Measurements from ENCODE around the gene SLC37A1. TPM values are rescaled to one million over a fixed set of nuclear protein-coding genes. Genes with fewer than 3 reads are reported as not detected.

SLC37A1 gene
- total RNA-seq, 1 experiment from 2014 or later, result 15.0 TPM

GRCh38 chr21:42567214-42567555, 53.5 kb downstream of the SLC37A1 start:
- intact Hi-C loops (cut with micrococcal nuclease), result no loop called here
- no peak overlapping the region for H3K4me2 ChIP-seq (ENCODE audit: low read length)
- TF ChIP-seq EZH2 (IDR thresholded peaks at IDR 0.05), result no peak
- no peak for TF ChIP-seq ZNF274 (IDR thresholded peaks at IDR 0.05; ENCODE audit: low read depth, low read length)
- no peak for TF ChIP-seq ZFX (IDR thresholded peaks at IDR 0.05)
- no peaks in the 10 kb centered on the region for H3K9me3 ChIP-seq (ENCODE audit: control insufficient read depth in 1 of 2, insufficient read depth in 1 of 2, low read depth in 1 of 2, low read length in 2 of 2)
- CTCF ChIA-PET, result no interaction called here
- no peaks in the 10 kb centered on the region for H3K36me3 ChIP-seq (ENCODE audit: control insufficient read depth in 1 of 2, insufficient read depth in 2 of 2, low read length in 2 of 2)
- no peak overlapping the region for H2AFZ ChIP-seq (ENCODE audit: low read depth, low read length, poor library complexity, severe bottlenecking)
- POLR2A ChIA-PET, result no interaction called here
- no peaks in the 10 kb centered on the region for H3K4me1 ChIP-seq (ENCODE audit: control insufficient read depth in 1 of 2, insufficient read depth in 2 of 2, low read length in 2 of 2)
- DNase-seq (ENCODE audit: low read depth, low spot score) (no peak), ATAC-seq (no peak)
- BruUV-seq (replicated peaks), result no TSS peak
- no peak overlapping the region for H3K4me3 ChIP-seq (replicated peaks in 1 of 2; ENCODE audit: low read depth in 1 of 2, low read length in 2 of 2)
- H3K9ac ChIP-seq (ENCODE audit: low read length), result no peak overlapping the region
- no peaks in the 10 kb centered on the region for H4K20me1 ChIP-seq (ENCODE audit: insufficient read depth)
- H3K27me3 ChIP-seq (ENCODE audit: insufficient read depth, low read length), result no peaks in the 10 kb centered on the region
- RAD21 ChIA-PET (ENCODE audit: low non-redundant PET in 1 of 2, low total read pairs in 2 of 2, uncharacterized antibody in 2 of 2, unreplicated experiment in 2 of 2), result no interaction called here
- H3K79me2 ChIP-seq (ENCODE audit: insufficient read depth, low read length), result no peaks in the 10 kb centered on the region
- no peak overlapping the region for H3K27ac ChIP-seq (ENCODE audit: low read depth, low read length)
- no peaks in the 10 kb centered on the region for H3K9me2 ChIP-seq (ENCODE audit: insufficient read depth)

GRCh38 chr21:42567861-42568260, 54.2 kb downstream of the SLC37A1 start:
- H3K4me3 ChIP-seq (replicated peaks in 1 of 2; ENCODE audit: low read depth in 1 of 2, low read length in 2 of 2), result no peak overlapping the region
- ATAC-seq (no peak), DNase-seq (ENCODE audit: low read depth, low spot score) (no peak)
- no peaks in the 10 kb centered on the region for H3K79me2 ChIP-seq (ENCODE audit: insufficient read depth, low read length)
- H3K9me3 ChIP-seq (ENCODE audit: control insufficient read depth in 1 of 2, insufficient read depth in 1 of 2, low read depth in 1 of 2, low read length in 2 of 2), result no peaks in the 10 kb centered on the region
- no peak overlapping the region for H2AFZ ChIP-seq (ENCODE audit: low read depth, low read length, poor library complexity, severe bottlenecking)
- H3K27me3 ChIP-seq (ENCODE audit: insufficient read depth, low read length), result no peaks in the 10 kb centered on the region
- RAD21 ChIA-PET (ENCODE audit: low non-redundant PET in 1 of 2, low total read pairs in 2 of 2, uncharacterized antibody in 2 of 2, unreplicated experiment in 2 of 2), result no interaction called here
- H3K27ac ChIP-seq (ENCODE audit: low read depth, low read length), result no peak overlapping the region
- no peaks in the 10 kb centered on the region for H3K9me2 ChIP-seq (ENCODE audit: insufficient read depth)
- intact Hi-C loops (cut with micrococcal nuclease), result no loop called here
- no peak overlapping the region for H3K4me2 ChIP-seq (ENCODE audit: low read length)
- CTCF ChIA-PET, result no interaction called here
- H3K9ac ChIP-seq (ENCODE audit: low read length), result no peak overlapping the region
- no peaks in the 10 kb centered on the region for H3K4me1 ChIP-seq (ENCODE audit: control insufficient read depth in 1 of 2, insufficient read depth in 2 of 2, low read length in 2 of 2)
- POLR2A ChIA-PET, result no interaction called here
- no TSS peak for BruUV-seq (replicated peaks)
- no peaks in the 10 kb centered on the region for H4K20me1 ChIP-seq (ENCODE audit: insufficient read depth)
- H3K36me3 ChIP-seq (ENCODE audit: control insufficient read depth in 1 of 2, insufficient read depth in 2 of 2, low read length in 2 of 2), result no peaks in the 10 kb centered on the region
- TF ChIP-seq EZH2phosphoT487 (IDR thresholded peaks at IDR 0.05; ENCODE audit: borderline replicate concordance) (no peak), YY1 (IDR thresholded peaks at IDR 0.05; ENCODE audit: extremely low read depth, insufficient replicate concordance, low read depth, low read length) (no peak), ZBTB33 (IDR thresholded peaks at IDR 0.05; ENCODE audit: extremely low read depth, insufficient replicate concordance, low read length) (no peak), MAX (IDR thresholded peaks at IDR 0.05) (no peak), POLR2A (IDR thresholded peaks at IDR 0.05; ENCODE audit: borderline replicate concordance, extremely low read depth, insufficient read depth, insufficient read length) (no peak), RAD21 (IDR thresholded peaks at IDR 0.05; ENCODE audit: low read depth) (no peak), CEBPB (IDR thresholded peaks at IDR 0.05; ENCODE audit: low read depth) (no peak), REST (IDR thresholded peaks at IDR 0.05; ENCODE audit: low read depth) (no peak), TCF7L2 (IDR thresholded peaks at IDR 0.05; ENCODE audit: borderline replicate concordance, extremely low read depth, insufficient read depth, insufficient read length) (no peak), CTCF (IDR thresholded peaks at IDR 0.05 in 2 of 3, conservative IDR thresholded peaks at IDR 0.05 in 1 of 3; ENCODE audit: borderline replicate concordance in 1 of 3, insufficient read depth in 1 of 3, low read depth in 2 of 3, low read length in 2 of 3) (no peak), SP1 (IDR thresholded peaks at IDR 0.05; ENCODE audit: low read depth) (no peak)

Data from HCT116 (cell line).